Subcutaneous adipose tissue (tissue), 4 donors: ENCODE data around the gene SKAP1. TPM values are rescaled to one million over a fixed set of nuclear protein-coding genes. Genes with fewer than 3 reads are reported as not detected.

Experiments
- CTCF ChIP-seq: fragments of 450-650 bp; IDR thresholded peaks from one replicate; pipeline ENCODE4 v1.5.1; 2016; ENCODE audit warnings: low read depth, mild to moderate bottlenecking, control low read depth, antibody characterized with exemption, moderate library complexity
- total RNA-seq, 4 donors: library from RNA; depleted of rRNA; stranded (reverse); fragments of >200 nt; gene quantifications; one replicate each; pipeline ENCODE4 v1.1.0, GENCODE V29; 2016

SKAP1 gene
- total RNA-seq, 4 donors from 2014 or later = 2.5 to 3.9 (median 3.1) TPM; not detected in 1

- no peak for TF ChIP-seq CTCF
Measured at GRCh38 chr17:48470388-48471034, 40.5 kb upstream of the SKAP1 start.

- TF ChIP-seq CTCF = no peak
Measured at GRCh38 chr17:48469227-48469626, 39.2 kb upstream of the SKAP1 start.

- TF ChIP-seq CTCF = no peak
Measured at GRCh38 chr17:48468299-48468698, 38.3 kb upstream of the SKAP1 start.

GRCh38 chr17:48465884-48466283 is 35.9 kb upstream of the SKAP1 start:
- TF ChIP-seq CTCF = no peak

GRCh38 chr17:48463526-48463925 is 33.5 kb upstream of the SKAP1 start:
- no peak for TF ChIP-seq CTCF

GRCh38 chr17:48462946-48463345 is 32.9 kb upstream of the SKAP1 start:
- TF ChIP-seq CTCF = no peak

- TF ChIP-seq CTCF = no peak
Measured at GRCh38 chr17:48460052-48460451, 30.0 kb upstream of the SKAP1 start.
